SK-N-SH (cell line): Measurements from ENCODE around the gene ACVRL1. TPM values are rescaled to one million over a fixed set of nuclear protein-coding genes. Genes with fewer than 3 reads are reported as not detected.

Experiments used
- CTCF ChIA-PET: fragments of 300-600, 350-600 bp; formaldehyde crosslinking; extraction: SDS; loops from one replicate; lab custom pipeline; 2021; lab: Yijun Ruan, JAX
- POLR2A ChIA-PET: fragments of 350-600 bp; sonication (Branson Sonifier 250); formaldehyde crosslinking; extraction: SDS; loops from one replicate; lab custom pipeline; 2020; ENCODE audit warnings: antibody characterized with exemption, inconsistent platforms; lab: Yijun Ruan, JAX
- DNase-seq: peaks from one replicate; pipeline ENCODE4 v3.0.0; 2012
- H2AFZ ChIP-seq: fragments of 200-600 bp; sonication (generic); 2 replicates; pipeline ENCODE4 v1.8.1; 2016; ENCODE audit warnings: antibody characterized with exemption, mild to moderate bottlenecking, low read depth
- H3F3A ChIP-seq: fragments of 200-600 bp; sonication (generic); replicated peaks from 2 replicates; pipeline ENCODE3; 2016; ENCODE audit warnings: antibody characterized with exemption, mild to moderate bottlenecking; ENCODE audit not compliant: insufficient read depth
- H3K27ac ChIP-seq, 2 experiments: fragments of 200-500 bp in 1 of 2; fragments of 200-600 bp in 1 of 2; sonication (Bioruptor generic) in 1 of 2; sonication (generic), shearing (Covaris generic) in 1 of 2; 2 replicates each; pipeline versions ENCODE4 v1.5.1 to v1.6.1; 2014 to 2016; ENCODE audit warnings: low read depth in 2 of 2, inconsistent platforms in 1 of 2, low read length in 1 of 2, mild to moderate bottlenecking in 1 of 2, mixed read lengths in 1 of 2
- H3K27me3 ChIP-seq: fragments of 200-600 bp; sonication (generic), shearing (Covaris generic); 2 replicates; pipeline ENCODE4 v1.6.1; 2016; ENCODE audit warnings: mixed run types; ENCODE audit not compliant: insufficient read depth
- H3K36me3 ChIP-seq, 2 experiments: fragments of 200-500 bp in 1 of 2; fragments of 200-600 bp in 1 of 2; sonication (Bioruptor generic) in 1 of 2; sonication (generic) in 1 of 2; replicated peaks in 1 of 2; 2 replicates each; pipeline versions ENCODE3 to v1.5.1; 2014 to 2016; ENCODE audit warnings: low read length in 1 of 2, mild to moderate bottlenecking in 1 of 2; ENCODE audit not compliant: insufficient read depth in 2 of 2, control insufficient read depth in 1 of 2
- H3K4me1 ChIP-seq, 2 experiments: fragments of 200-500 bp in 1 of 2; fragments of 200-600 bp in 1 of 2; sonication (Bioruptor generic) in 1 of 2; sonication (generic), shearing (Covaris generic) in 1 of 2; 2 replicates each; pipeline versions ENCODE4 v1.5.1 to v1.6.1; 2014 to 2016; ENCODE audit warnings: low read depth in 1 of 2, low read length in 1 of 2, mixed run types in 1 of 2; ENCODE audit not compliant: insufficient read depth in 2 of 2, control insufficient read depth in 1 of 2
- H3K4me2 ChIP-seq: fragments of 200-600 bp; sonication (generic), shearing (Covaris generic); 2 replicates; pipeline ENCODE4 v1.6.1; 2017; ENCODE audit warnings: mixed run types
- H3K4me3 ChIP-seq, 2 experiments: fragments of 200-500 bp in 1 of 2; fragments of 200-600 bp in 1 of 2; sonication (Bioruptor generic) in 1 of 2; sonication (generic), shearing (Covaris generic) in 1 of 2; 2 replicates each; pipeline versions ENCODE4 v1.5.1 to v1.8.1; 2014 to 2016; ENCODE audit warnings: low read depth in 2 of 2, inconsistent platforms in 1 of 2, low read length in 1 of 2, mild to moderate bottlenecking in 1 of 2, mixed read lengths in 1 of 2, moderate library complexity in 1 of 2
- H3K79me2 ChIP-seq: fragments of 200-600 bp; sonication (generic); 2 replicates; pipeline ENCODE4 v1.8.1; 2017; ENCODE audit warnings: mild to moderate bottlenecking; ENCODE audit not compliant: insufficient read depth
- H3K9ac ChIP-seq: fragments of 200-600 bp; sonication (generic); 2 replicates; pipeline ENCODE4 v1.6.1; 2017; ENCODE audit warnings: mixed run types
- H3K9me2 ChIP-seq: fragments of 200-600 bp; sonication (generic); 2 replicates; pipeline ENCODE4 v1.6.1; 2017; ENCODE audit warnings: mixed run types
- H3K9me3 ChIP-seq: fragments of 200-600 bp; sonication (generic); 2 replicates; pipeline ENCODE4 v1.6.1; 2017; ENCODE audit warnings: mixed run types, mild to moderate bottlenecking, moderate library complexity
- H4K20me1 ChIP-seq: fragments of 200-600 bp; sonication (generic); 2 replicates; pipeline ENCODE4 v1.6.1; 2017; ENCODE audit warnings: mild to moderate bottlenecking, mixed run types; ENCODE audit not compliant: insufficient read depth
- CHD2 ChIP-seq: fragments of 150-350 bp; IDR thresholded peaks from 2 replicates; pipeline ENCODE4 v1.6.1; 2018; ENCODE audit warnings: low read length; ENCODE audit not compliant: partially characterized antibody
- ELF1 ChIP-seq: IDR thresholded peaks from 2 replicates; pipeline ENCODE4 v1.4.0; 2012
- EZH2phosphoT487 ChIP-seq: fragments of 200-600 bp; sonication (generic); IDR thresholded peaks from 2 replicates; pipeline ENCODE4 v1.6.1; 2017; ENCODE audit warnings: low read depth, mixed run types, mild to moderate bottlenecking, antibody characterized with exemption, moderate library complexity, borderline replicate concordance
- FOSL2 ChIP-seq: IDR thresholded peaks from 2 replicates; pipeline ENCODE4 v1.4.0; 2012; ENCODE audit warnings: low read depth, mild to moderate bottlenecking, moderate library complexity, borderline replicate concordance
- FOXJ3 ChIP-seq: sonication (generic); formaldehyde crosslinking; IDR thresholded peaks from 2 replicates; pipeline ENCODE4 v1.5.1; 2020; ENCODE audit warnings: mild to moderate bottlenecking, missing genetic modification reagents
- FOXM1 ChIP-seq: IDR thresholded peaks from 2 replicates; pipeline ENCODE4 v1.4.0; 2012; ENCODE audit warnings: low read depth, mild to moderate bottlenecking
- GABPA ChIP-seq: IDR thresholded peaks from 2 replicates; pipeline ENCODE4 v1.4.0; 2012; ENCODE audit warnings: low read depth, mild to moderate bottlenecking
- GATA2 ChIP-seq: sonication (generic); formaldehyde crosslinking; IDR thresholded peaks from 2 replicates; pipeline ENCODE4 v1.5.0; 2020; ENCODE audit warnings: mild to moderate bottlenecking, missing genetic modification reagents
- IRF3 ChIP-seq: fragments of 150-350 bp; IDR thresholded peaks from 2 replicates; pipeline ENCODE4 v1.6.1; 2016; ENCODE audit warnings: mild to moderate bottlenecking, low read depth, low read length
- MEF2A ChIP-seq: IDR thresholded peaks from 2 replicates; pipeline ENCODE4 v1.4.0; 2012; ENCODE audit warnings: low read depth, borderline replicate concordance
- MXI1 ChIP-seq: IDR thresholded peaks from 2 replicates; pipeline ENCODE4 v1.6.1; 2012; ENCODE audit warnings: mild to moderate bottlenecking, low read depth, low read length, improper control_type of control experiment
- NFIC ChIP-seq: IDR thresholded peaks from 2 replicates; pipeline ENCODE4 v1.4.0; 2012; ENCODE audit warnings: borderline replicate concordance
- POLR2AphosphoS5 ChIP-seq: IDR thresholded peaks from 2 replicates; pipeline ENCODE4 v1.6.1; 2012; ENCODE audit warnings: low read depth, low read length
- RAD21 ChIP-seq: IDR thresholded peaks from 2 replicates; pipeline ENCODE4 v1.6.1; 2012; ENCODE audit warnings: mild to moderate bottlenecking, low read length
- RCOR1 ChIP-seq: fragments of 150-350 bp; IDR thresholded peaks from 2 replicates; pipeline ENCODE4 v1.6.1; 2017; ENCODE audit warnings: antibody characterized with exemption, low read length
- SMC3 ChIP-seq: IDR thresholded peaks from 2 replicates; pipeline ENCODE4 v1.6.1; 2012; ENCODE audit warnings: low read depth, low read length, improper control_type of control experiment
- TCF12 ChIP-seq: IDR thresholded peaks from 2 replicates; pipeline ENCODE4 v1.4.0; 2012
- TEAD4 ChIP-seq: IDR thresholded peaks from 2 replicates; pipeline ENCODE4 v1.4.0; 2012; ENCODE audit warnings: mild to moderate bottlenecking, borderline replicate concordance; ENCODE audit not compliant: insufficient read depth
- WGBS: methylation state at CpG from one replicate; pipeline ENCODE4 v1.1.6; 2017; ENCODE audit warnings: low lambda C conversion rate; 5-methylcytosine and 5-hydroxymethylcytosine counted together
- polyA plus RNA-seq, 3 experiments: library from polyadenylated mRNA; depleted of rRNA; stranded (reverse); fragments of >200 nt; gene quantifications; 2 replicates each; pipeline ENCODE4 v1.2.3, GENCODE V29; 2012

The ACVRL1 gene
- polyA plus RNA-seq, 1 of the 3 experiments (the other 2 are of a cell fraction) = 0.07 TPM

GRCh38 chr12:51895378-51896135, 11.7 kb upstream of the ACVRL1 start:
- Histone ChIP-seq H3K4me3 (no peak overlapping the region), H3K9me3 (no peaks in the 10 kb centered on the region), H3K27ac (peak overlapping the region in 1 of 2 experiments; percentile 3; a peak in 1 of 4 replicates), H3K27me3 (no peaks in the 10 kb centered on the region), H3K4me1 (peaks cover 0 to 9% of the 10 kb centered on the region in 2 experiments; a peak in 1 of 4 replicates), H3K9ac (no peak overlapping the region), H2AFZ (0 out of 2 replicates have a peak overlapping the region, but pooled peaks have one; percentile 18)
- DNase-seq = peak; percentile 16
- ChIA-PET CTCF (interaction anchor here (0.7 to 11.9 kb wide), 32 partner anchors 11 to 227 kb away, joined by 3 to 141 read pairs (median 9); partner anchors contain the start of genes ACVR1B and ACVRL1), POLR2A (no interaction called here)
- 67% methylated on average over 4 of the region's 8 CpGs for WGBS
- TF ChIP-seq GATA2 (CRISPR knock-in tag) (no peak), SMC3 (no peak), ELF1 (no peak), MXI1 (no peak), MEF2A (no peak), GABPA (no peak)
- TF ChIP-seq, all 33 proteins: peak for 0
- H3K9me2 ChIP-seq = no peaks in the 10 kb centered on the region
- H3K4me2 ChIP-seq = no peak overlapping the region
- no peaks in the 10 kb centered on the region for H3K79me2 ChIP-seq
- no peaks in the 10 kb centered on the region for H3K36me3 ChIP-seq
- H4K20me1 ChIP-seq = no peaks in the 10 kb centered on the region
- no peaks in the 10 kb centered on the region for H3F3A ChIP-seq

- 83% methylated on average over 3 of the region's 3 CpGs for WGBS
- POLR2A ChIA-PET = no interaction called here
- Histone ChIP-seq H3K27me3 (no peaks in the 10 kb centered on the region), H3F3A (no peaks in the 10 kb centered on the region), H3K4me3 (no peak overlapping the region), H3K4me2 (no peak overlapping the region), H4K20me1 (no peaks in the 10 kb centered on the region), H3K9ac (no peak overlapping the region), H3K4me1 (peaks cover 0 to 9% of the 10 kb centered on the region in 2 experiments; a peak in 1 of 4 replicates), H3K27ac (no peak overlapping the region), H3K9me2 (no peaks in the 10 kb centered on the region), H2AFZ (no peak overlapping the region), H3K9me3 (no peaks in the 10 kb centered on the region), H3K79me2 (no peaks in the 10 kb centered on the region), H3K36me3 (no peaks in the 10 kb centered on the region)
- CTCF ChIA-PET = interaction anchor here (0.8 to 11.9 kb wide), 14 partner anchors 9 to 126 kb away, joined by 3 to 141 read pairs (median 13); no protein-coding TSS in a partner anchor
- TF ChIP-seq RCOR1 = no peak
- TF ChIP-seq FOXM1 = no peak
- TF ChIP-seq TCF12 = no peak
- no peak for TF ChIP-seq NFIC
- TF ChIP-seq IRF3 = no peak
- TF ChIP-seq TEAD4 = no peak
- no peak for TF ChIP-seq EZH2phosphoT487
- TF ChIP-seq SMC3 = no peak
- TF ChIP-seq FOSL2 = no peak
- TF ChIP-seq RAD21 = no peak
- TF ChIP-seq POLR2AphosphoS5 = no peak
- TF ChIP-seq CHD2 = no peak
- TF ChIP-seq FOXJ3 = no peak
- DNase-seq = peak; percentile 10
Measured at GRCh38 chr12:51896236-51896635, 11.1 kb upstream of the ACVRL1 start.
